Measurements from ENCODE around the gene TEAD3.

- TF ChIP-seq CTCF (IDR thresholded peaks at IDR 0.05; ENCODE audit: borderline replicate concordance, extremely low read depth, low read length, poor library complexity, severe bottlenecking), result no peak
- TF ChIP-seq EZH2 (IDR thresholded peaks at IDR 0.05; ENCODE audit: borderline replicate concordance, low read depth, low read length, severe bottlenecking), result no peak
Observed at GRCh38 chr6:35505999-35506412, 9.1 kb upstream of the TEAD3 start.

All from DND-41 (cell line).